ENCODE results near the gene RBM24. TPM values are rescaled to one million over a fixed set of nuclear protein-coding genes. Genes with fewer than 3 reads are reported as not detected.

The RBM24 gene
- total RNA-seq, 6 experiments from 2014 or later = 0.16 to 1.9 (median 0.60) TPM; not detected in 1

- intact Hi-C loops (cut with DNase I) = no loop called here
- H3K27me3 ChIP-seq = no peaks in the 10 kb centered on the region
- no peak overlapping the region for H3K4me3 ChIP-seq
- no peaks in the 10 kb centered on the region for H3K4me1 ChIP-seq
- H3K27ac ChIP-seq = no peak overlapping the region
- no peaks in the 10 kb centered on the region for H3K9me3 ChIP-seq
- DNase-seq (no peak), ATAC-seq (no peak)
- H3K36me3 ChIP-seq = no peaks in the 10 kb centered on the region
- TF ChIP-seq CTCF (IDR thresholded peaks at IDR 0.05) = no peak
- no peak for TF ChIP-seq POLR2A (IDR thresholded peaks at IDR 0.05)
- WGBS (ENCODE audit: insufficient coverage, low coverage, low lambda C conversion rate, missing lambda C conversion rate) = 100% methylated on average over 2 of the region's 2 CpGs
These were observed 58.1 kb downstream of the RBM24 start for GRCh38 chr6:17339308-17339670.

- Histone ChIP-seq H3K27me3 (no peaks in the 10 kb centered on the region), H3K4me3 (no peak overlapping the region), H3K9me3 (no peaks in the 10 kb centered on the region), H3K27ac (no peak overlapping the region), H3K36me3 (no peaks in the 10 kb centered on the region), H3K4me1 (no peaks in the 10 kb centered on the region)
- 85% methylated on average over 4 of the region's 7 CpGs for WGBS (ENCODE audit: insufficient coverage, low coverage, low lambda C conversion rate, missing lambda C conversion rate)
- TF ChIP-seq CTCF (IDR thresholded peaks at IDR 0.05) (no peak), POLR2A (IDR thresholded peaks at IDR 0.05) (no peak)
- DNase-seq = no peak
- intact Hi-C loops (cut with DNase I) = no loop called here
- ATAC-seq = no peak
These were observed 60.1 kb downstream of the RBM24 start for GRCh38 chr6:17341117-17341805.

GRCh38 chr6:17341891-17342290 lies 60.7 kb downstream of the RBM24 start:
- Histone ChIP-seq H3K4me1 (no peaks in the 10 kb centered on the region), H3K36me3 (no peaks in the 10 kb centered on the region), H3K27me3 (no peaks in the 10 kb centered on the region), H3K4me3 (no peak overlapping the region), H3K9me3 (no peaks in the 10 kb centered on the region), H3K27ac (no peak overlapping the region)
- TF ChIP-seq CTCF (IDR thresholded peaks at IDR 0.05) (no peak), POLR2A (IDR thresholded peaks at IDR 0.05) (no peak)
- intact Hi-C loops (cut with DNase I) = no loop called here
- DNase-seq (no peak), ATAC-seq (no peak)
- 59% methylated on average over 3 of the region's 3 CpGs for WGBS (ENCODE audit: insufficient coverage, low coverage, low lambda C conversion rate, missing lambda C conversion rate)

DNA sequence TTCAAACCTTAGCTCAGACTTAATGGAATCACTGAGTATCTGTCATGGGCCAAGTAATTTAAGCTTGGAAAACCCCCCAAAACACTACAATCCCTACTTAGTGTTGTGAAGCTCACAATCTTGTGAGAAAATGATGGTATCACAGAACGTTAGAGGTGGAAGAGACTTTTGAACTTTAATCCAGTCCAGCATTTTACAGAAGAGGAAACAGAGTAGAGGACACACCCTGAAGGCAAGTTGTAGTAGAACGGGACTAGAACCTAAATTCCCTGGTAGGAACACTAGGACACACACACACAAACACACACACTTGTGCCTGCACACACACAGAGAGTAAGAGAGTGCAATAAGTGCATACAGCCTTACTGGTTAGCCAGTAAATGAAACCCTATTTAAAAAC lies 62.1 kb downstream of the RBM24 start:
- no peak for TF ChIP-seq CTCF (IDR thresholded peaks at IDR 0.05)
- no peak for TF ChIP-seq POLR2A (IDR thresholded peaks at IDR 0.05)
- Histone ChIP-seq H3K27ac (no peak overlapping the region), H3K9me3 (no peaks in the 10 kb centered on the region), H3K36me3 (no peaks in the 10 kb centered on the region), H3K4me3 (no peak overlapping the region), H3K27me3 (no peaks in the 10 kb centered on the region), H3K4me1 (no peaks in the 10 kb centered on the region)
- 38% methylated on average over 1 of the region's 2 CpGs for WGBS (ENCODE audit: insufficient coverage, low coverage, low lambda C conversion rate, missing lambda C conversion rate)
- DNase-seq (no peak), ATAC-seq (no peak)
- intact Hi-C loops (cut with DNase I) = no loop called here

Other genes with a start within 250 kb of the RBM24 start
- gene STMND1, start 179.3 kb upstream of the RBM24 start, total RNA-seq = under 1 TPM in 1 of 6 experiments, not detected in 5; 0.25 TPM
- 1 to 10 TPM; 2.1 to 7.4 (median 6.1) TPM for gene CAP2, start 112.2 kb downstream of the RBM24 start, total RNA-seq